ENCODE data around the gene SBK3.

- TF ChIP-seq GATA3 (IDR thresholded peaks at IDR 0.05; ENCODE audit: low read depth, low read length) (no peak), GATA2 (IDR thresholded peaks at IDR 0.05; ENCODE audit: low read depth, low read length) (no peak)
Measured at GRCh38 chr19:55540619-55541018, 4.7 kb downstream of the SBK3 start.
